ENCODE results near the gene CD1C. TPM values are rescaled to one million over a fixed set of nuclear protein-coding genes. Genes with fewer than 3 reads are reported as not detected.

Gene CD1C
- total and polyA plus RNA-seq, 2 donors (not counting 3 experiments of a cell fraction or from before 2014, with no cell fraction given), result not detected

- BruUV-seq (replicated peaks), result no TSS peak
- H3K79me2 ChIP-seq (ENCODE audit: control insufficient read depth, insufficient read depth, low read length), result no peaks in the 10 kb centered on the region
- intact Hi-C loops (cut with micrococcal nuclease), result no loop called here
- dilution Hi-C loops (cut with MboI; ENCODE audit: extremely low pct_ligation_motif_present, low sequenced_read_pairs), result no loop called here
- H3K4me2 ChIP-seq (ENCODE audit: insufficient read depth, low read length), result no peak overlapping the region
- H3K27ac ChIP-seq (ENCODE audit: insufficient read depth, low read depth, low read length), result no peak overlapping the region
- H3K9me3 ChIP-seq (replicated peaks; ENCODE audit: control insufficient read depth, insufficient read depth, low read length), result no peaks in the 10 kb centered on the region
- no peak for TF ChIP-seq JUN (IDR thresholded peaks at IDR 0.05; ENCODE audit: borderline replicate concordance, insufficient read depth, insufficient read length, low read depth)
- no peak for TF ChIP-seq MAX (IDR thresholded peaks at IDR 0.05; ENCODE audit: insufficient read depth, insufficient read length)
- no peak for TF ChIP-seq CTCF (IDR thresholded peaks at IDR 0.05; ENCODE audit: extremely low read depth in 1 of 2, insufficient read depth in 1 of 2, low read depth in 1 of 2, low read length in 2 of 2)
- TF ChIP-seq MYC (IDR thresholded peaks at IDR 0.05; ENCODE audit: low read depth, low read length), result no peak
- no peak for TF ChIP-seq POLR2AphosphoS5 (IDR thresholded peaks at IDR 0.05; ENCODE audit: insufficient read depth, low read depth, low read length)
- no peak for TF ChIP-seq GATA2 (IDR thresholded peaks at IDR 0.05; ENCODE audit: insufficient read depth, insufficient read length, low read depth, low read length)
- no peak for TF ChIP-seq FOS (IDR thresholded peaks at IDR 0.05; ENCODE audit: borderline replicate concordance, insufficient read depth, low read length)
- no peak for TF ChIP-seq EZH2 (IDR thresholded peaks at IDR 0.05; ENCODE audit: borderline replicate concordance, low read depth, low read length, severe bottlenecking)
- no peak for TF ChIP-seq POLR2A (IDR thresholded peaks at IDR 0.05; ENCODE audit: low read depth, low read length)
- H3K36me3 ChIP-seq (ENCODE audit: control insufficient read depth in 2 of 2, extremely low read depth in 1 of 2, insufficient read depth in 2 of 2, low read length in 2 of 2), result no peaks in the 10 kb centered on the region
- no peak for FAIRE-seq
- H4K20me1 ChIP-seq (replicated peaks; ENCODE audit: control insufficient read depth, extremely low read depth, insufficient read depth, low read length), result no peaks in the 10 kb centered on the region
- CTCF ChIA-PET, result interaction anchor here (1.3 kb wide), 1 partner anchor 125 kb away, joined by 8 read pairs; no protein-coding TSS in a partner anchor
- POLR2A ChIA-PET, result no interaction called here
- no peak overlapping the region for H2AFZ ChIP-seq (ENCODE audit: low read depth, low read length)
- no peak overlapping the region for H3K4me3 ChIP-seq (replicated peaks in 1 of 3; ENCODE audit: insufficient read depth in 1 of 3, low read depth in 1 of 3, low read length in 3 of 3)
- no peaks in the 10 kb centered on the region for H3K4me1 ChIP-seq (ENCODE audit: control insufficient read depth, extremely low read depth, insufficient read depth, low read length)
- no peak for DNase-seq (ENCODE audit: low read depth, low spot score)
- no peaks in the 10 kb centered on the region for H3K27me3 ChIP-seq (ENCODE audit: control insufficient read depth in 2 of 2, insufficient read depth in 2 of 2, low read length in 2 of 2)
- H3K9ac ChIP-seq (replicated peaks; ENCODE audit: extremely low read depth, insufficient read depth, low read length), result no peak overlapping the region
- H3K9me1 ChIP-seq (replicated peaks; ENCODE audit: control insufficient read depth, extremely low read depth, insufficient read depth, low read length), result no peaks in the 10 kb centered on the region
Measured at GRCh38 chr1:158329300-158329699, 39.6 kb downstream of the CD1C start.
